ENCODE measurements around the gene ELMOD1. TPM values are rescaled to one million over a fixed set of nuclear protein-coding genes. Genes with fewer than 3 reads are reported as not detected.

ELMOD1 gene
- total and polyA plus RNA-seq, 2 donors (not counting 1 experiment from before 2014, with no cell fraction given): not detected

DNA sequence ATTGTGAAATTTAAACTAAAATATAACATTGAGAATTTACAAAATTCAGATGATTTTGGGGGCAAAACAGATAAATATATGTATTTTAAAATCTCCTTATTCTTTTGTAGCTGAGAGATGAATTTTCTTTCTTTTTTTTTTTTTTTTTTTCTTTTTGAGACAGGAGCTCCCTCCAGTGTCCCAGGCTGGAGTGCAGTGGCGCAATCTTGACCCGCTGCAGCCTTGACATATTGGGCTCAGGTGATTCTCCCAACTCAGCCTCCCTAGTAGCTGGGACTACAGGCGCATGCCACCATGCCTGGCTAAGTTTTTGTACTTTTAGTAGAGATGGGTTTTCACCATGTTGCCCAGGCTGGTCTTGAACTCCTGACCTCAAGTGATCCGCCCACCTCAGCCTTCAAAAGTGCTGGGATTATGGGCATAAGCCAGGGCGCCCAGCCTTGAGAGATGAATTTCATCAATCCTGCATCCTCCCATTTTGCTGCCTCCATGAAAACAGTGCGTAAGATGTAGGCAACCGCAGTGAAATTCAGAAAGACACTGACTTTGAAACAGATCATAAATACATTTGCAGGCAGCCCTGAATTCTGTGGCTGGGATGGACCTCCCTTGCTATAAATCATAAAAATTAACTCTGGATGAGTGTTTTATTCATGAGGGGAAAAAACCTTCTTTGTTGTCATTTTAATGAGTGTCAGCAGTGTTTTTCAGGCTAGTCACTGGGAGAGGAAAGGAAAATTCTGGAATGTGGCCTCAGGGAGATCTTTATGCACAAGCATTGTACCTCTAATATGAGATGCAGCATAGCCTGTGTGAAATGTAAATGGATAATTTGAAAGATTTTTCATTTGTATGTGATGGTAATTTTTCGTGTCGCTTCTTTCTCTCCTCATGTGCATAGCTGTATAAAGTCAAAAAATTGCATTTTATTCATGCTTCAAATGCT lies 14.4 kb downstream of the ELMOD1 start:
- Mint-ChIP-seq H3K4me3 (no peak overlapping the region), H3K27me3 (peaks cover 61% of the 10 kb centered on the region), H3K4me1 (no peaks in the 10 kb centered on the region), H3K27ac (no peak overlapping the region), H3K9me3 (ENCODE audit: insufficient read depth) (no peaks in the 10 kb centered on the region)
- Histone ChIP-seq H3K4me2 (replicated peaks; ENCODE audit: low read depth, low read length, poor library complexity, severe bottlenecking) (no peak overlapping the region), H3K4me3 (ENCODE audit: control extremely low read depth in 1 of 5, extremely low read depth in 1 of 5, insufficient read depth in 1 of 5, low read depth in 2 of 5, low read length in 4 of 5) (no peak overlapping the region), H3K79me2 (ENCODE audit: control insufficient read depth, insufficient read depth, low read length) (no peaks in the 10 kb centered on the region), H3K27ac (ENCODE audit: low read length in 2 of 2) (no peak overlapping the region), H3K4me1 (ENCODE audit: control insufficient read depth in 2 of 2, insufficient read depth in 2 of 2, low read length in 2 of 2) (no peaks in the 10 kb centered on the region), H3K36me3 (replicated peaks in 1 of 2; ENCODE audit: control extremely low read depth in 1 of 2, control insufficient read depth in 1 of 2, extremely low read depth in 1 of 2, insufficient read depth in 2 of 2, low read length in 1 of 2) (no peaks in the 10 kb centered on the region), H3K9ac (ENCODE audit: low read length) (no peak overlapping the region), H2AFZ (ENCODE audit: insufficient read depth, low read depth, low read length, poor library complexity, severe bottlenecking) (no peak overlapping the region), H4K20me1 (ENCODE audit: control insufficient read depth, insufficient read depth, low read length, poor library complexity, severe bottlenecking) (no peaks in the 10 kb centered on the region), H3K27me3 (replicated peaks in 1 of 4; ENCODE audit: control extremely low read depth in 1 of 4, control insufficient read depth in 3 of 4, insufficient read depth in 4 of 4, low read length in 3 of 4) (peaks cover 0 to 14% (median 7%) of the 10 kb centered on the region in 4 experiments), H3K9me3 (ENCODE audit: control extremely low read depth in 1 of 3, control insufficient read depth in 2 of 3, insufficient read depth in 1 of 3, low read length in 2 of 3) (no peaks in the 10 kb centered on the region)
- WGBS (ENCODE audit: insufficient coverage): 89% methylated on average over 7 of the region's 9 CpGs
- TF ChIP-seq EZH2 (IDR thresholded peaks at IDR 0.05; ENCODE audit: borderline replicate concordance, insufficient read depth, low read depth, low read length, poor library complexity, severe bottlenecking) (no peak), CTCF (IDR thresholded peaks at IDR 0.05) (no peak)
- ChIA-PET CTCF (interaction anchor here (1.0 kb wide), 1 partner anchor 55 kb away, joined by 3 read pairs; no protein-coding TSS in a partner anchor), POLR2A (no interaction called here)
- DNase-seq (no peak), ATAC-seq (ENCODE audit: low read depth) (no peak)
- intact Hi-C loops (cut with micrococcal nuclease): no loop called here

- no CpG with 5 or more reads among the region's 3 CpGs for WGBS (ENCODE audit: insufficient coverage)
- ChIA-PET POLR2A (no interaction called here), CTCF (no interaction called here)
- no peaks in the 10 kb centered on the region for H3K79me2 ChIP-seq (ENCODE audit: control insufficient read depth, insufficient read depth, low read length)
- H3K27ac ChIP-seq (ENCODE audit: low read length in 2 of 2): no peak overlapping the region
- H3K27me3 ChIP-seq (replicated peaks in 1 of 4; ENCODE audit: control extremely low read depth in 1 of 4, control insufficient read depth in 3 of 4, insufficient read depth in 4 of 4, low read length in 3 of 4): peaks cover 0 to 14% (median 7%) of the 10 kb centered on the region in 4 experiments
- no peaks in the 10 kb centered on the region for H3K9me3 ChIP-seq (ENCODE audit: control extremely low read depth in 1 of 3, control insufficient read depth in 2 of 3, insufficient read depth in 1 of 3, low read length in 2 of 3)
- Mint-ChIP-seq H3K4me1 (no peaks in the 10 kb centered on the region), H3K9me3 (ENCODE audit: insufficient read depth) (no peaks in the 10 kb centered on the region), H3K27me3 (peaks cover 65% of the 10 kb centered on the region), H3K27ac (no peak overlapping the region), H3K4me3 (no peak overlapping the region)
- H4K20me1 ChIP-seq (ENCODE audit: control insufficient read depth, insufficient read depth, low read length, poor library complexity, severe bottlenecking): no peaks in the 10 kb centered on the region
- H3K4me2 ChIP-seq (replicated peaks; ENCODE audit: low read depth, low read length, poor library complexity, severe bottlenecking): no peak overlapping the region
- intact Hi-C loops (cut with micrococcal nuclease): no loop called here
- no peaks in the 10 kb centered on the region for H3K36me3 ChIP-seq (replicated peaks in 1 of 2; ENCODE audit: control extremely low read depth in 1 of 2, control insufficient read depth in 1 of 2, extremely low read depth in 1 of 2, insufficient read depth in 2 of 2, low read length in 1 of 2)
- H3K4me3 ChIP-seq (ENCODE audit: control extremely low read depth in 1 of 5, extremely low read depth in 1 of 5, insufficient read depth in 1 of 5, low read depth in 2 of 5, low read length in 4 of 5): no peak overlapping the region
- H3K4me1 ChIP-seq (ENCODE audit: control insufficient read depth in 2 of 2, insufficient read depth in 2 of 2, low read length in 2 of 2): no peaks in the 10 kb centered on the region
- H3K9ac ChIP-seq (ENCODE audit: low read length): no peak overlapping the region
- ATAC-seq (ENCODE audit: low read depth): no peak
- no peak overlapping the region for H2AFZ ChIP-seq (ENCODE audit: insufficient read depth, low read depth, low read length, poor library complexity, severe bottlenecking)
- TF ChIP-seq CTCF (IDR thresholded peaks at IDR 0.05): no peak
- no peak for TF ChIP-seq EZH2 (IDR thresholded peaks at IDR 0.05; ENCODE audit: borderline replicate concordance, insufficient read depth, low read depth, low read length, poor library complexity, severe bottlenecking)
- peak; percentile 11 for DNase-seq
Measured at GRCh38 chr11:107606141-107606540, 15.2 kb downstream of the ELMOD1 start.
